WTC11 (cell line): Measurements from ENCODE around the gene PROCR. TPM values are rescaled to one million over a fixed set of nuclear protein-coding genes. Genes with fewer than 3 reads are reported as not detected.

Source experiments
- ATAC-seq: fragments of 200-7000 bp; cut with Tn5 transposase; 2 replicates; pipeline ENCODE4 v1.10.0; 2021; ENCODE audit warnings: mild to moderate bottlenecking, moderate library complexity
- CTCF ChIA-PET: fragments of 300-600 bp; sonication (Branson Sonifier 250); formaldehyde crosslinking; loops from one replicate; lab custom pipeline; 2021; ENCODE audit warnings: antibody characterized with exemption; lab: Charles Lee
- POLR2A ChIA-PET: fragments of 350-600 bp; sonication (Branson Sonifier 250); formaldehyde crosslinking; loops from one replicate; lab custom pipeline; 2021; ENCODE audit warnings: antibody characterized with exemption; lab: Charles Lee
- DNase-seq: peaks from one replicate; pipeline ENCODE4 v3.0.0; 2021; ENCODE audit warnings: low spot score
- H3K27ac Mint-ChIP-seq: 2 replicates; pipeline ENCODE4 v1.8.0; 2021; ENCODE audit warnings: mixed read lengths
- H3K27me3 Mint-ChIP-seq: 2 replicates; pipeline ENCODE4 v1.8.0; 2021; ENCODE audit warnings: low read depth, mild to moderate bottlenecking, moderate library complexity, mixed read lengths
- H3K36me3 Mint-ChIP-seq: 2 replicates; pipeline ENCODE4 v1.8.0; 2021; ENCODE audit warnings: mixed read lengths
- H3K4me1 Mint-ChIP-seq: 2 replicates; pipeline ENCODE4 v1.8.0; 2022; ENCODE audit warnings: mixed read lengths
- H3K4me3 Mint-ChIP-seq: 2 replicates; pipeline ENCODE4 v1.8.0; 2021; ENCODE audit warnings: mild to moderate bottlenecking, moderate library complexity, mixed read lengths
- H3K9me3 Mint-ChIP-seq: 2 replicates; pipeline ENCODE4 v1.8.0; 2021; ENCODE audit warnings: mixed read lengths
- ATF6 ChIP-seq: sonication (generic); formaldehyde crosslinking; IDR thresholded peaks from 2 replicates; pipeline ENCODE4 v1.8.1; 2023; ENCODE audit warnings: mild to moderate bottlenecking, missing genetic modification reagents
- CDX4 ChIP-seq: fragments of 250-450 bp; sonication (Bioruptor Pico); IDR thresholded peaks from 2 replicates; pipeline ENCODE4 v1.9.0; 2021; ENCODE audit warnings: moderate library complexity, mild to moderate bottlenecking, inconsistent platforms, borderline replicate concordance
- IRF2 ChIP-seq: sonication (generic); formaldehyde crosslinking; IDR thresholded peaks from 2 replicates; pipeline ENCODE4 v1.8.0; 2022; ENCODE audit warnings: low read depth, missing genetic modification reagents, borderline replicate concordance
- JUN ChIP-seq: sonication (generic); formaldehyde crosslinking; IDR thresholded peaks from 2 replicates; pipeline ENCODE4 v1.8.0; 2023; ENCODE audit warnings: mild to moderate bottlenecking, missing genetic modification reagents
- NR2C2 ChIP-seq: sonication (generic); formaldehyde crosslinking; IDR thresholded peaks from 2 replicates; pipeline ENCODE4 v1.8.0; 2022; ENCODE audit warnings: mild to moderate bottlenecking, missing genetic modification reagents
- NR3C1 ChIP-seq: sonication (generic); formaldehyde crosslinking; conservative IDR thresholded peaks from 2 replicates; pipeline ENCODE4 v1.8.1; 2023; ENCODE audit warnings: low read depth, mild to moderate bottlenecking, missing genetic modification reagents
- OVOL2 ChIP-seq: fragments of 250-450 bp; sonication (Bioruptor Pico); IDR thresholded peaks from 2 replicates; pipeline ENCODE4 v1.9.0; 2021; ENCODE audit warnings: mild to moderate bottlenecking, borderline replicate concordance
- SMAD3 ChIP-seq: sonication (generic); formaldehyde crosslinking; IDR thresholded peaks from 2 replicates; pipeline ENCODE4 v1.8.0; 2022; ENCODE audit warnings: missing genetic modification reagents, mild to moderate bottlenecking, borderline replicate concordance
- TCF7 ChIP-seq: sonication (generic); formaldehyde crosslinking; IDR thresholded peaks from 2 replicates; pipeline ENCODE4 v1.8.0; 2022; ENCODE audit warnings: mild to moderate bottlenecking, low read depth, missing genetic modification reagents, moderate library complexity
- ZNF138 ChIP-seq: sonication (generic); formaldehyde crosslinking; conservative IDR thresholded peaks from 2 replicates; pipeline ENCODE4 v1.8.1; 2022; ENCODE audit warnings: mild to moderate bottlenecking, moderate library complexity, missing genetic modification reagents
- ZNF263 ChIP-seq: sonication (generic); formaldehyde crosslinking; IDR thresholded peaks from 2 replicates; pipeline ENCODE4 v1.8.1; 2022; ENCODE audit warnings: low read depth, mild to moderate bottlenecking, moderate library complexity, missing genetic modification reagents
- ZNF423 ChIP-seq: fragments of 250-450 bp; sonication (Bioruptor Pico); IDR thresholded peaks from 2 replicates; pipeline ENCODE4 v2.1.2; 2022; ENCODE audit warnings: mild to moderate bottlenecking, moderate library complexity
- total RNA-seq: library from RNA; stranded (reverse); gene quantifications from 3 replicates; pipeline ENCODE4 v1.2.3, GENCODE V29; 2021
- TF ChIP-seq, protein P1 (sequence below): sonication (generic); formaldehyde crosslinking; IDR thresholded peaks from 2 replicates; pipeline ENCODE4 v1.8.0; 2023; ENCODE audit warnings: missing genetic modification reagents, mild to moderate bottlenecking, borderline replicate concordance
- TF ChIP-seq, protein P2 (sequence below): sonication (generic); formaldehyde crosslinking; IDR thresholded peaks from 2 replicates; pipeline ENCODE4 v1.8.1; 2023; ENCODE audit warnings: mild to moderate bottlenecking, missing genetic modification reagents, borderline replicate concordance
- TF ChIP-seq, protein P3 (sequence below): sonication (generic); formaldehyde crosslinking; IDR thresholded peaks from 2 replicates; pipeline ENCODE4 v1.8.0; 2022; ENCODE audit warnings: mild to moderate bottlenecking, missing genetic modification reagents
- TF ChIP-seq, protein P4 (sequence below): fragments of 250-450 bp; sonication (Bioruptor Pico); IDR thresholded peaks from 2 replicates; pipeline ENCODE4 v1.9.0; 2021; ENCODE audit warnings: mild to moderate bottlenecking
- TF ChIP-seq, protein P5 (sequence below): sonication (generic); formaldehyde crosslinking; IDR thresholded peaks from 2 replicates; pipeline ENCODE4 v1.8.0; 2023; ENCODE audit warnings: mild to moderate bottlenecking, missing genetic modification reagents
- TF ChIP-seq, protein P6 (sequence below): sonication (generic); formaldehyde crosslinking; IDR thresholded peaks from 2 replicates; pipeline ENCODE4 v1.8.0; 2022; ENCODE audit warnings: mild to moderate bottlenecking, missing genetic modification reagents

The PROCR gene
- total RNA-seq, 1 experiment from 2014 or later, result 29.7 TPM

DNA sequence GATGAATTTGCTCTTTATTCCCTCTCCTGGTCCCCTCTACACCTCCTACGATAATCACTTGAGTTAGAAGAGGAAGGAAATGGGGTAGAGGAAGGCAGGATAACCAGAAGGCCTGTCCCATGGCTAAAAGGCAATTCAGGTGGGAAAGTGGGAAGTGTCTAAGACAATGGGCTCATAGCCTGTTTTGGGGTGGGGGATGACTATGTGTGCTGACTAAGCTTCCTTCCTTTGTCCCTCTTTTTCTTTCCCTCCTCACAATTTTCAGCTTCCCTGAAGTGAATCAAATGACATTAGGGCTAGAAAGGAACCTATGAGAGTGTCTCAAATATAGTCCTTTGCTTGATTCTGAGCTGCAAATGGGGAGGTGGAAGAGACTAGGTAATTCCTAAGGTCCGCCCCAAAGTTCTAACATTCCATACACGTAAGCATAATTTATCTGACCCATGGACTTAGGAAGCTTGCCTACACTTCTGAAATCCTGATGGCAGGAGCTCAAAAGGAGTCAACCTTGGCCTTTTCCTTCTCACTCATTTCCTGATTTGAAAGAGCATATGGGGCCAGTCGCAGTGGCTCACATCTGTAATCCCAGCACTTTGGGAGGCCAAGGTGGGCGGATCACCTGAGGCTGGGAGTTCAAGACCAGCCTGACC, 49.0 kb upstream of the PROCR start:
- CTCF ChIA-PET, result interaction anchor here (1.2 kb wide), 1 partner anchor 22 kb away, joined by 4 read pairs; no protein-coding TSS in a partner anchor
- peaks cover 52% of the 10 kb centered on the region for H3K36me3 Mint-ChIP-seq
- TF ChIP-seq CDX4 (CRISPR knock-in tag), result no peak
- TF ChIP-seq, protein P1, sequence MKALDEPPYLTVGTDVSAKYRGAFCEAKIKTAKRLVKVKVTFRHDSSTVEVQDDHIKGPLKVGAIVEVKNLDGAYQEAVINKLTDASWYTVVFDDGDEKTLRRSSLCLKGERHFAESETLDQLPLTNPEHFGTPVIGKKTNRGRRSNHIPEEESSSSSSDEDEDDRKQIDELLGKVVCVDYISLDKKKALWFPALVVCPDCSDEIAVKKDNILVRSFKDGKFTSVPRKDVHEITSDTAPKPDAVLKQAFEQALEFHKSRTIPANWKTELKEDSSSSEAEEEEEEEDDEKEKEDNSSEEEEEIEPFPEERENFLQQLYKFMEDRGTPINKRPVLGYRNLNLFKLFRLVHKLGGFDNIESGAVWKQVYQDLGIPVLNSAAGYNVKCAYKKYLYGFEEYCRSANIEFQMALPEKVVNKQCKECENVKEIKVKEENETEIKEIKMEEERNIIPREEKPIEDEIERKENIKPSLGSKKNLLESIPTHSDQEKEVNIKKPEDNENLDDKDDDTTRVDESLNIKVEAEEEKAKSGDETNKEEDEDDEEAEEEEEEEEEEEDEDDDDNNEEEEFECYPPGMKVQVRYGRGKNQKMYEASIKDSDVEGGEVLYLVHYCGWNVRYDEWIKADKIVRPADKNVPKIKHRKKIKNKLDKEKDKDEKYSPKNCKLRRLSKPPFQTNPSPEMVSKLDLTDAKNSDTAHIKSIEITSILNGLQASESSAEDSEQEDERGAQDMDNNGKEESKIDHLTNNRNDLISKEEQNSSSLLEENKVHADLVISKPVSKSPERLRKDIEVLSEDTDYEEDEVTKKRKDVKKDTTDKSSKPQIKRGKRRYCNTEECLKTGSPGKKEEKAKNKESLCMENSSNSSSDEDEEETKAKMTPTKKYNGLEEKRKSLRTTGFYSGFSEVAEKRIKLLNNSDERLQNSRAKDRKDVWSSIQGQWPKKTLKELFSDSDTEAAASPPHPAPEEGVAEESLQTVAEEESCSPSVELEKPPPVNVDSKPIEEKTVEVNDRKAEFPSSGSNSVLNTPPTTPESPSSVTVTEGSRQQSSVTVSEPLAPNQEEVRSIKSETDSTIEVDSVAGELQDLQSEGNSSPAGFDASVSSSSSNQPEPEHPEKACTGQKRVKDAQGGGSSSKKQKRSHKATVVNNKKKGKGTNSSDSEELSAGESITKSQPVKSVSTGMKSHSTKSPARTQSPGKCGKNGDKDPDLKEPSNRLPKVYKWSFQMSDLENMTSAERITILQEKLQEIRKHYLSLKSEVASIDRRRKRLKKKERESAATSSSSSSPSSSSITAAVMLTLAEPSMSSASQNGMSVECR (CRISPR knock-in tag), result no peak
- TF ChIP-seq ZNF138 (CRISPR knock-in tag), result no peak
- TF ChIP-seq, protein P2, sequence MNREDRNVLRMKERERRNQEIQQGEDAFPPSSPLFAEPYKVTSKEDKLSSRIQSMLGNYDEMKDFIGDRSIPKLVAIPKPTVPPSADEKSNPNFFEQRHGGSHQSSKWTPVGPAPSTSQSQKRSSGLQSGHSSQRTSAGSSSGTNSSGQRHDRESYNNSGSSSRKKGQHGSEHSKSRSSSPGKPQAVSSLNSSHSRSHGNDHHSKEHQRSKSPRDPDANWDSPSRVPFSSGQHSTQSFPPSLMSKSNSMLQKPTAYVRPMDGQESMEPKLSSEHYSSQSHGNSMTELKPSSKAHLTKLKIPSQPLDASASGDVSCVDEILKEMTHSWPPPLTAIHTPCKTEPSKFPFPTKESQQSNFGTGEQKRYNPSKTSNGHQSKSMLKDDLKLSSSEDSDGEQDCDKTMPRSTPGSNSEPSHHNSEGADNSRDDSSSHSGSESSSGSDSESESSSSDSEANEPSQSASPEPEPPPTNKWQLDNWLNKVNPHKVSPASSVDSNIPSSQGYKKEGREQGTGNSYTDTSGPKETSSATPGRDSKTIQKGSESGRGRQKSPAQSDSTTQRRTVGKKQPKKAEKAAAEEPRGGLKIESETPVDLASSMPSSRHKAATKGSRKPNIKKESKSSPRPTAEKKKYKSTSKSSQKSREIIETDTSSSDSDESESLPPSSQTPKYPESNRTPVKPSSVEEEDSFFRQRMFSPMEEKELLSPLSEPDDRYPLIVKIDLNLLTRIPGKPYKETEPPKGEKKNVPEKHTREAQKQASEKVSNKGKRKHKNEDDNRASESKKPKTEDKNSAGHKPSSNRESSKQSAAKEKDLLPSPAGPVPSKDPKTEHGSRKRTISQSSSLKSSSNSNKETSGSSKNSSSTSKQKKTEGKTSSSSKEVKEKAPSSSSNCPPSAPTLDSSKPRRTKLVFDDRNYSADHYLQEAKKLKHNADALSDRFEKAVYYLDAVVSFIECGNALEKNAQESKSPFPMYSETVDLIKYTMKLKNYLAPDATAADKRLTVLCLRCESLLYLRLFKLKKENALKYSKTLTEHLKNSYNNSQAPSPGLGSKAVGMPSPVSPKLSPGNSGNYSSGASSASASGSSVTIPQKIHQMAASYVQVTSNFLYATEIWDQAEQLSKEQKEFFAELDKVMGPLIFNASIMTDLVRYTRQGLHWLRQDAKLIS (CRISPR knock-in tag), result no peak
- TF ChIP-seq NR2C2, result no peak
- TF ChIP-seq, protein P3, sequence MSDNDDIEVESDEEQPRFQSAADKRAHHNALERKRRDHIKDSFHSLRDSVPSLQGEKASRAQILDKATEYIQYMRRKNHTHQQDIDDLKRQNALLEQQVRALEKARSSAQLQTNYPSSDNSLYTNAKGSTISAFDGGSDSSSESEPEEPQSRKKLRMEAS (CRISPR knock-in tag), result no peak
- TF ChIP-seq, protein P4, sequence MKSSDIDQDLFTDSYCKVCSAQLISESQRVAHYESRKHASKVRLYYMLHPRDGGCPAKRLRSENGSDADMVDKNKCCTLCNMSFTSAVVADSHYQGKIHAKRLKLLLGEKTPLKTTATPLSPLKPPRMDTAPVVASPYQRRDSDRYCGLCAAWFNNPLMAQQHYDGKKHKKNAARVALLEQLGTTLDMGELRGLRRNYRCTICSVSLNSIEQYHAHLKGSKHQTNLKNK (CRISPR knock-in tag), result no peak
- TF ChIP-seq JUN (CRISPR knock-in tag), result no peak
- TF ChIP-seq ZNF423, result no peak
- no peak for TF ChIP-seq ZNF263
- no peak for TF ChIP-seq NR3C1 (CRISPR knock-in tag)
- TF ChIP-seq SMAD3, result no peak
- TF ChIP-seq OVOL2, result no peak
- ATAC-seq, result no peak
- no peaks in the 10 kb centered on the region for H3K4me1 Mint-ChIP-seq
- H3K27me3 Mint-ChIP-seq, result no peaks in the 10 kb centered on the region
- no peak for DNase-seq
- H3K27ac Mint-ChIP-seq, result no peak overlapping the region
- no peak overlapping the region for H3K4me3 Mint-ChIP-seq
- POLR2A ChIA-PET, result no interaction called here
- no peaks in the 10 kb centered on the region for H3K9me3 Mint-ChIP-seq

- ChIA-PET POLR2A (no interaction called here), CTCF (interaction anchor here (0.6 to 1.0 kb wide), 4 partner anchors 19 to 29 kb away, joined by 3 to 5 read pairs (median 4); no protein-coding TSS in a partner anchor)
- no peaks in the 10 kb centered on the region for H3K4me1 Mint-ChIP-seq
- H3K27me3 Mint-ChIP-seq, result no peaks in the 10 kb centered on the region
- ATAC-seq, result no peak
- peaks cover 36% of the 10 kb centered on the region for H3K36me3 Mint-ChIP-seq
- no peak for DNase-seq
- H3K4me3 Mint-ChIP-seq, result no peak overlapping the region
- H3K27ac Mint-ChIP-seq, result no peak overlapping the region
- H3K9me3 Mint-ChIP-seq, result no peaks in the 10 kb centered on the region
- TF ChIP-seq, protein P5, sequence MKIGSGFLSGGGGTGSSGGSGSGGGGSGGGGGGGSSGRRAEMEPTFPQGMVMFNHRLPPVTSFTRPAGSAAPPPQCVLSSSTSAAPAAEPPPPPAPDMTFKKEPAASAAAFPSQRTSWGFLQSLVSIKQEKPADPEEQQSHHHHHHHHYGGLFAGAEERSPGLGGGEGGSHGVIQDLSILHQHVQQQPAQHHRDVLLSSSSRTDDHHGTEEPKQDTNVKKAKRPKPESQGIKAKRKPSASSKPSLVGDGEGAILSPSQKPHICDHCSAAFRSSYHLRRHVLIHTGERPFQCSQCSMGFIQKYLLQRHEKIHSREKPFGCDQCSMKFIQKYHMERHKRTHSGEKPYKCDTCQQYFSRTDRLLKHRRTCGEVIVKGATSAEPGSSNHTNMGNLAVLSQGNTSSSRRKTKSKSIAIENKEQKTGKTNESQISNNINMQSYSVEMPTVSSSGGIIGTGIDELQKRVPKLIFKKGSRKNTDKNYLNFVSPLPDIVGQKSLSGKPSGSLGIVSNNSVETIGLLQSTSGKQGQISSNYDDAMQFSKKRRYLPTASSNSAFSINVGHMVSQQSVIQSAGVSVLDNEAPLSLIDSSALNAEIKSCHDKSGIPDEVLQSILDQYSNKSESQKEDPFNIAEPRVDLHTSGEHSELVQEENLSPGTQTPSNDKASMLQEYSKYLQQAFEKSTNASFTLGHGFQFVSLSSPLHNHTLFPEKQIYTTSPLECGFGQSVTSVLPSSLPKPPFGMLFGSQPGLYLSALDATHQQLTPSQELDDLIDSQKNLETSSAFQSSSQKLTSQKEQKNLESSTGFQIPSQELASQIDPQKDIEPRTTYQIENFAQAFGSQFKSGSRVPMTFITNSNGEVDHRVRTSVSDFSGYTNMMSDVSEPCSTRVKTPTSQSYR (CRISPR knock-in tag), result no peak
- TF ChIP-seq, protein P6, sequence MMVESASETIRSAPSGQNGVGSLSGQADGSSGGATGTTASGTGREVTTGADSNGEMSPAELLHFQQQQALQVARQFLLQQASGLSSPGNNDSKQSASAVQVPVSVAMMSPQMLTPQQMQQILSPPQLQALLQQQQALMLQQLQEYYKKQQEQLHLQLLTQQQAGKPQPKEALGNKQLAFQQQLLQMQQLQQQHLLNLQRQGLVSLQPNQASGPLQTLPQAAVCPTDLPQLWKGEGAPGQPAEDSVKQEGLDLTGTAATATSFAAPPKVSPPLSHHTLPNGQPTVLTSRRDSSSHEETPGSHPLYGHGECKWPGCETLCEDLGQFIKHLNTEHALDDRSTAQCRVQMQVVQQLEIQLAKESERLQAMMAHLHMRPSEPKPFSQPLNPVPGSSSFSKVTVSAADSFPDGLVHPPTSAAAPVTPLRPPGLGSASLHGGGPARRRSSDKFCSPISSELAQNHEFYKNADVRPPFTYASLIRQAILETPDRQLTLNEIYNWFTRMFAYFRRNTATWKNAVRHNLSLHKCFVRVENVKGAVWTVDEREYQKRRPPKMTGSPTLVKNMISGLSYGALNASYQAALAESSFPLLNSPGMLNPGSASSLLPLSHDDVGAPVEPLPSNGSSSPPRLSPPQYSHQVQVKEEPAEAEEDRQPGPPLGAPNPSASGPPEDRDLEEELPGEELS (CRISPR knock-in tag), result no peak
- TF ChIP-seq IRF2 (CRISPR knock-in tag) (no peak), ATF6 (CRISPR knock-in tag) (no peak), TCF7 (CRISPR knock-in tag) (no peak), OVOL2 (no peak)
Observed at GRCh38 chr20:35125753-35126152, 46.1 kb upstream of the PROCR start.
